Activated CD8-positive, alpha-beta memory T cell treated with anti-CD3 and anti-CD28 coated beads, Interleukin-2, amount 50 U/mL, for 1 hour (primary cell): Measurements from ENCODE around the gene MTA2.
"Not testable (repeated sequence)": the region's sequence is repeated elsewhere in the genome, so short reads cannot be mapped to it uniquely, and the experiment has no call there.

Source experiments
- DNase-seq: peaks from one replicate; pipeline ENCODE4 v3.0.0-alpha.2; 2020; ENCODE audit errors: extremely low read depth

The MTA2 gene

GRCh38 chr11:62592146-62592815 lies 9.4 kb downstream of the MTA2 start:
- no peak for DNase-seq

GRCh38 chr11:62591448-62592145 lies 10.1 kb downstream of the MTA2 start, which contains the start of gene TUT1:
TSS of gene TUT1 (minus strand) at chr11:62591523. CDS start at chr11:62591485, 38 bp downstream.
- peak; percentile 96 for DNase-seq

GRCh38 chr11:62588966-62589637 lies 12.6 kb downstream of the MTA2 start:
- DNase-seq = no peak

- DNase-seq = not testable (repeated sequence)
Measured at GRCh38 chr11:62585356-62585755, 16.3 kb downstream of the MTA2 start.

GRCh38 chr11:62581735-62582134 lies 19.9 kb downstream of the MTA2 start:
- DNase-seq = not testable (repeated sequence)

- DNase-seq = no peak
Measured at GRCh38 chr11:62580959-62581715, 20.5 kb downstream of the MTA2 start.

GRCh38 chr11:62579252-62579651 lies 22.4 kb downstream of the MTA2 start:
- DNase-seq = no peak

GRCh38 chr11:62578541-62578940 lies 23.1 kb downstream of the MTA2 start:
- DNase-seq = no peak

- DNase-seq = no peak
Measured at GRCh38 chr11:62577046-62577714, 24.5 kb downstream of the MTA2 start.

- no peak for DNase-seq
Measured at GRCh38 chr11:62575837-62576236, 25.8 kb downstream of the MTA2 start.

GRCh38 chr11:62575156-62575555 lies 26.5 kb downstream of the MTA2 start:
- no peak for DNase-seq

- DNase-seq = no peak
Measured at GRCh38 chr11:62574363-62575071, 27.1 kb downstream of the MTA2 start.

- DNase-seq = peak; percentile 96
Measured at GRCh38 chr11:62573592-62574362, 27.9 kb downstream of the MTA2 start, which contains the start of gene EEF1G. TSS of gene EEF1G (minus strand) at chr11:62573891. CDS start at chr11:62573842, 49 bp downstream.

GRCh38 chr11:62573006-62573591 lies 28.6 kb downstream of the MTA2 start:
- DNase-seq = no peak

GRCh38 chr11:62572431-62572830 lies 29.2 kb downstream of the MTA2 start:
- DNase-seq = no peak

- not testable (repeated sequence) for DNase-seq
Measured at GRCh38 chr11:62571493-62571892, 30.2 kb downstream of the MTA2 start.

- DNase-seq = not testable (repeated sequence)
Measured at GRCh38 chr11:62570903-62571302, 30.8 kb downstream of the MTA2 start.

- no peak for DNase-seq
Measured at GRCh38 chr11:62569611-62570010, 32.1 kb downstream of the MTA2 start.

- DNase-seq = no peak
Measured at GRCh38 chr11:62567018-62567633, 34.5 kb downstream of the MTA2 start.
